ENCODE results near the gene AIF1L. TPM values are rescaled to one million over a fixed set of nuclear protein-coding genes. Genes with fewer than 3 reads are reported as not detected.

The AIF1L gene
- total RNA-seq, 1 donor from 2014 or later, result 8.1 TPM

- DNase-seq, result no peak
Observed at GRCh38 chr9:131169563-131170240, 73.4 kb downstream of the AIF1L start.

Small RNA genes within 50 kb of the gene (small RNA-seq; reads per million reads assigned to genes)
- gene RNU6-881P (ENCODE audit: low replicate concordance), result not detected

Other genes with a start within 250 kb of the AIF1L start
- gene QRFP, start 199.7 kb upstream of the AIF1L start, total RNA-seq, result not detected
- gene FIBCD1, start 157.3 kb upstream of the AIF1L start, total RNA-seq, result 0.10 TPM
- gene LAMC3, start 87.4 kb upstream of the AIF1L start, total RNA-seq, result 8.1 TPM
- 21.7 TPM for gene NUP214, start 29.1 kb downstream of the AIF1L start, total RNA-seq
- gene FAM78A, start 180.0 kb downstream of the AIF1L start, total RNA-seq, result 3.6 TPM
- 4.6 TPM for gene PLPP7, start 193.2 kb downstream of the AIF1L start, total RNA-seq